GM19395 (cell line): ENCODE results near the gene MS4A8.
"Not testable (repeated sequence)": the region's sequence is repeated elsewhere in the genome, so short reads cannot be mapped to it uniquely, and the experiment has no call there.

Experiments
- ATAC-seq: cut with Tn5 transposase; IDR thresholded peaks from one replicate; pipeline ENCODE4 v1.9.1; 2021; ENCODE audit warnings: mild to moderate bottlenecking, moderate library complexity; ENCODE audit not compliant: unreplicated experiment

MS4A8 gene

GRCh38 chr11:60724420-60724819 lies 25.0 kb downstream of the MS4A8 start, which contains the start of gene MS4A18:
Gene MS4A18, plus strand, starts transcription at chr11:60724720.
- ATAC-seq, result no peak

GRCh38 chr11:60725592-60725991 lies 26.2 kb downstream of the MS4A8 start:
- ATAC-seq, result no peak

- ATAC-seq, result no peak
These were observed 32.2 kb downstream of the MS4A8 start for GRCh38 chr11:60731586-60731985.

- no peak for ATAC-seq
These were observed 34.9 kb downstream of the MS4A8 start for GRCh38 chr11:60734279-60734678.

DNA sequence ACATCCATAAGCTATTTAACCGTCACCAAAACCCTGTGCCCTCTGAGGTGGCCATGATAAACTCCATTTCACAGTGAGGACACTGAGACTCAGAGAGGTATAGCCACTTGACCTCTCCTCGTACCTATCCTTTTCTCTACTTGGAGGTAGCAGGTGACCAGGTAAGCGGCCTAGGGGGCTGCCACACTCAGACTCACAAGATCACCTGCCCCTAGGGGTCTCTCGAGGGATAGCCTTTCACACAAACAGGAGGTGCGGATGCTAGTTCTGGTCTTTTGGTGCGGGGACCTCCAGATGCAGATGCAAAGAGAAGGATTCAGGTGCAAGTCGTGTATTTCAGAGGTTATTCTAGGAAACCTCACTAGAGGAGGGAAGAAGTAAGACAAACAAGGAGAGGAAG lies 39.7 kb downstream of the MS4A8 start:
- ATAC-seq, result no peak

GRCh38 chr11:60740573-60740972 lies 41.2 kb downstream of the MS4A8 start:
- ATAC-seq, result no peak

DNA sequence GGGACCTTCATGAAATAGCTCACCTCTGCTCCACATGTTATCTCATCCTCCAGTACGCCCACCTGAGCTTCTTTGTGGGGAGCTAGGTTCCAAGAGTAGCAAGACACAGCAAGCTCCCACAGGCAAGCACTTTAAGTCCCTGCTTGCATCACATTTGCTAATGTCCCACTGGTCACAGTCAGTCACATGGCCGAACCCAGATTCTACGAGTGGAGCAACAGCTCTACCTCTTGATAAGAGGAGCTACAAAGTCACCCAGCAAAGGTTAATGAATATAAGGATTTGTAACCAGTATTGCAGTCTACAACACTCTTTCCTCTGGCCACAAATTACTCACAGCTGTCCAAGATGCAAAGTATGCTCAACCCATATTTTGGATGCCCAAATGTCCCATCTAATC lies 42.0 kb downstream of the MS4A8 start:
- ATAC-seq, result no peak

DNA sequence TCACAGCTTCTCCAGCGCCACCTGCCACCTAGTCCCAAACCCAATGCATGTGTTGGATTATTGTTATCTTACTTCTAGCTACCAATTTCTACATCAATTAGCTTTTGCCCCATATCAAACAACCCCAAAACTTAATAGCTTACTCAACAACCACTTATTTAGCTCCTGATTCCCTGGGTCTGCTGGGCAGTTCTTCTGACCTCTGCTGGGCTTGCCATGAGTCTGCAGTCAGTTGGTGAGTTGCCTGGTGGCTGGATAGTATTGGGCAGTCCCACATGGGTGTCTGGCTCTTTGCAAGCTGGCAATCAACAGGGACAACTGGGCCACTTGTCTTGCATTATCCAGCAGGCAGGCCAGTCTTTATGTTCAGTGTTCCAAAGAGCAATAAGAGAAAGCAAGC lies 43.6 kb downstream of the MS4A8 start:
- ATAC-seq, result no peak

GRCh38 chr11:60744114-60744513 lies 44.7 kb downstream of the MS4A8 start:
- ATAC-seq, result no peak

- ATAC-seq, result no peak
These were observed 48.0 kb downstream of the MS4A8 start for GRCh38 chr11:60747359-60747873.

GRCh38 chr11:60748225-60748624 lies 48.8 kb downstream of the MS4A8 start:
- ATAC-seq, result no peak

- ATAC-seq, result no peak
These were observed 49.4 kb downstream of the MS4A8 start for GRCh38 chr11:60748821-60749220.

DNA sequence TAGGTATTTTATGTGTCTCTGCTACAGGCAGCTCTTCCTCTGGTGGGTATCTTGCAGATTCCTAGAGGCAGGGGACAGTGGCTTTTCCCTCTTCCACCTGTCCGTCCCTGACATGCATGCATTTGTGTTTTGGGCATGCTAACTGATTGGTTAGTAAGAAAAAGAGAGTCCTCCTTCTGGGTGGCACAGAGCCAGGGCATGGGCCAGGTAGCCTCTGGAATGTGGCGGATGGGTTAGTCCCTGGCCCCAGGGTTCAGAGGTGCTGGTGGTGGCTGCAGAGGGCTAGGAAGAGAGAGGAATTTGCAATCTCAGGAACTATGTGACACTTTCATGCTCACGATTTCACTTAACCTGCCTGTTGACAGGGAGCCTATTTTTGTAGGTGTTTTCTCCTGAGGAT lies 51.5 kb downstream of the MS4A8 start:
- ATAC-seq, result no peak

DNA sequence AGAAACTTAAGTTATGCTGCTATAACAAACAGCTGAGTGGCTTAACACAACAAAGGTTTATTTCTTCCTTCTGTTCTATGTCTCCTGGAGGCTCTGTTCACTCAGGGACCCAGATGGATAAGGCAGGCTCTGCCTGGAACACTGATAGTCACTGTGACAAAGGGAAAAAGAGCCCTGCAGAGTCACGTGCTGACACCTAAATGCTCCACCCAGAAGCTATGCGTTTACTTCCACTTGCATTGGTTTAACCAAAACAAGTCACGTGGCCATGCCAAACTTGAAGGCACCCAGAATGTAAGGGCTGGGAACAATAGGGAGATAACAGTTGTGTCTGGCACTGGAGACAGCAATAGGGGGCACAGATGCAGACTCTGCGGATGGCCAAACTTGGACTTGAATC lies 53.9 kb downstream of the MS4A8 start:
- no peak for ATAC-seq

- ATAC-seq, result no peak
These were observed 55.5 kb downstream of the MS4A8 start for GRCh38 chr11:60754887-60755286.

DNA sequence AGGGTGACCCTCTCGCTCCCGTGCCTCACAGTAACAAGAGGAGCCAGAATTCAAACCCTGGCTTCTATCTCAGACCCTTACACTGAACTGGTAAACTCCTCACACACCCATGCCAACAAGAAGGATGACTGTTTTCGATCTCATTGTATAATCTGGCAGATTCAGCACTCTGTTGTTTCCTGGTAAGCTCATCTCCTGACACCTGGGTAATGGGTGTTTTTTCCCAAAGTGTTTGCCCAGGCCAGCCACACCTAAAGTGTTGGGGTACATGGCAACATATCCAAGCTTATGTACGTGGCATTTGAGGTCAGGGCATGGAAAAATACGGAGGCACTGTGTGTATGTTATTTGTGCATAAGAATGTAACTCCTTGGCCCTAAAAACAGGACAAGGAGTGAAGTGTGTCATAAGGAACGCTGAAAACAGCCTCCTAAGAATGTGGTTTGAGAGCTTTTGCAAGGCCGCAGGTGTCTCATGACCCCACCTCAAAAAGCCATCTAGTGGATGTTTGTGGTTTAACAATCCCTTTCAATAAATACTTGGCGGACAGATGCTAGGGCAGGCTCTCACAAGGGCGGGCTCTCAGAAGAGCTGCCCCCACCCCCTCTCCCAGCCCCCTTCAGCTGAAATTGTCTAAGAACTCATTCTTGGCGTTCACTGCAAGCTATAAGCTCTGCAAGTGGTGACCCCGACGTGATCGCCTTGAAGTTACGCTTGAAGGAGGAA lies 57.1 kb downstream of the MS4A8 start, which contains the start of gene MS4A15:
Gene MS4A15 (plus strand): TSS at position 561 of the 726 bp plus-strand sequence. CDS start 6,867 bp downstream, outside the sequence.
- ATAC-seq, result no peak

DNA sequence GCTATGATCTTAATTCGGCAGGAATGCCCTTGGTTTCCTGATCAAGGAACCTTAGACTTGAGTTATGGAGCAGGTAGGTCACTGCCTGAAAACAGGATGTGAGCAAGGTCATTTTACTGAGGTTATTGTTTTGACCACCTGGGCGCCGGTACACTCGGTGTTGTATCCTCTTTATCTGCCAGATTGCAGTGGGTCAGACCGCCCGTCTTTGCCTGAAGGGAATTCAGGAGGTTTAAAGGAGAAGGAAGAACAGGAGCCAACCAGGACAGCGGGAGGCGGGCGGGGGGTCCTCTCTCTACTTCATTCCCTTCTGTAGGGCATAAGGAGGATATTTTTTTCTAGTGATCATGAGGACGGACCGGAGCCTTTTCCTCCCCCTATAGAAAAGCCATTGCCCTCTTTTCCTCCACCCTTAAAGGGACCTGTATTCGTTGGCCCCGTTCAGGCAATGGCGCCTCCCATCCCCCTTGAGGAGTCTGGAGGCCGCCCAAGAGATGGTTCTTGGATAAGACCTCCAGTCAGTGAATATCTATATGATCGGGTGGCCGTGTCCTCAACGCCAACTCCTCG lies 57.9 kb downstream of the MS4A8 start:
- ATAC-seq, result no peak

DNA sequence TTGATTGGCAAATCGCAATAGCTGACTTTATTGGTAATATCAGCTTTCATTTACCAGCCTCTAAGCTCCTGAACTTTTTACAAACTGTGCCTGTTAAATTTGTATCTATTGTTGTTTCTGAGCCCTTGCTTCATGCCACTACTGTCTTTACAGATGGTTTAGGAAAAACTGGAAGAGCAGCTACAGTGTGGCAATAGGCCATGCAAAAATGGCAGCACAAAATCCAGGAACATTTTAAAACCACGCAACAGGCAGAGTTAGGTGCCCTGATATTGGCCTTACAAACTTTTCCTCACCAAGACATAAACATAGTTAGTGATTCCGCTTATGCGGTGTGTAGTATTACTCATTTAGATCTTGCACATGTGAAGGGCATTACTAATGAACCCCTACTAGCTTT lies 59.3 kb downstream of the MS4A8 start:
- not testable (repeated sequence) for ATAC-seq

DNA sequence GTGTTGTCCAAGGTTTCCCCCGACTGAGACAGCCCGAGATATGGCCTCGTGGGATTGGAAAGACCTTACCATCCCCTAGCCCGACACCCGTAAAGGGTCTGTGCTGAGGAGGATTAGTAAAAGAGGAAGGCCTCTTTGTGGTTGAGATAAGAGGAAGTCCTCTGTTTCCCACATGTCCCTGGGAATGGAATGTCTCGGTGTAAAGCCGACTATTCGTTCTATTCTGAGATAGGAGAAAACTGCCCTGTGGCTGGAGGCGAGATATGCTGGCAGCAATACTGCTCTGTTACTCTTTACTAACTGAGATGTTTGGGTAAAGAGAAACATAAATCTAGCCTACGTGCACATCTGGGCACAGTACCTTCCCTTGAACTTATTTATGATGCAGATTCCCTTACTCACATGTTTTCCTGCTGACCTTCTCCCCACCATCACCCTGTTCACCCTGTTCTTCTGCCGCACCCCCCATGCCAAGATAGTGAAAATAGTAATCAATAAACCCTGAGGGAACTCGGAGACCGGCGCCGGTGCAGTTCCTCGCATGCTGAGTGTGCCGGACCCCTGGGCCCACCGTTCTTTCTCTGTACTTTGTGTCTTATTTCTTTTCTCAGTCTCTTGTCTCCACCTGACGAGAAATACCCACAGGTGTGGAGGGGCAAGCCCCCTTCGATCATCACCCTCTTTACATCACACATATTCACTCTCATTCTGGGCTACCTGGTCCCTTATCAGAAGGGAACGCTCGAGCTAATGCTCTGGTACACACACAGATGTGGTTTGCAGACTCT lies 60.2 kb downstream of the MS4A8 start:
- ATAC-seq, result not testable (repeated sequence)

DNA sequence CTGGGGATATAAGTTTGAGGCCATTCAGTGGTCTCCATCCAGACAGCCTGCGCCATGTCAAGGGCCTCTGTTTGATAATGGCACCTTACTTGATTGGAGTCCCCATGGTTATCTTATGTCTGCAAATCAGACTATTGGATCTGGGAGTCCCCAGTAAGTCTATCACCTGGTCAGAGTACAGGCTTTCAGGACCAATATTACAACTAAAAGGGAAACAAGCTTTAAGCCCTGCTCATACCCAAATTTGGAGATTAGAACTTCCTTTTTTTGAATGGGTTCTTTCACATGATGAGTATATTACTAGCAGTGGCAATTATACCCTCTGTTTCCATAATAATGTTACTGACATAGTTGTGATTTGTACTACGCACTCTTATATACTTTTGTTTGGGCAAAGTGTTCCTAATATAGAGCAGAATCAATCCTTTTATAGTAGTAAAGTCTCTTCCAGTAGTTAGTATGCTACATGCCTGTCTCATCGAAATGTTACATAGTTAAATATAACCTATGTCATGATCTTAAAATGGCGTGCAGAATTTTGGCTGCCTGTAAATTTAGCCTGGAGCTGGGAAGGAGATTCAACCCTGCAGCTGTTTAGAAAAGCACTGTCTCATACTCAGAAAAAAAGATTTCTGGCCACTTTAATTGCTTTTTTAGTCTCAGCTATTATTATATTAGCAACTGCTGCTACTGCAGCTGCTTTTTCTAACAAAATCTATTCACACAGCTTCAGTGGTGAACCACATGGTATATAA lies 62.2 kb downstream of the MS4A8 start:
- ATAC-seq, result peak; percentile 28
